ENCODE data around the gene EHMT2.
"Not testable (repeated sequence)": the region's sequence is repeated elsewhere in the genome, so short reads cannot be mapped to it uniquely, and the experiment has no call there.

EHMT2 gene

GRCh38 chr6:31918069-31918720 is 20.7 kb upstream of the EHMT2 start:
- Histone ChIP-seq H3K4me3 (no peak overlapping the region), H3K27ac (no peak overlapping the region)

GRCh38 chr6:31915756-31916155 is 18.3 kb upstream of the EHMT2 start:
- Histone ChIP-seq H3K27ac (no peak overlapping the region), H3K4me3 (no peak overlapping the region)

- Histone ChIP-seq H3K4me3 (no peak overlapping the region), H3K27ac (no peak overlapping the region)
Measured at GRCh38 chr6:31915351-31915750, 17.9 kb upstream of the EHMT2 start.

- Histone ChIP-seq H3K4me3 (no peak overlapping the region), H3K27ac (peak overlapping the region in 1 of 21 experiments; percentile 44)
Measured at GRCh38 chr6:31911826-31912585, 14.5 kb upstream of the EHMT2 start.

GRCh38 chr6:31909298-31909697 is 11.8 kb upstream of the EHMT2 start:
- H3K27ac ChIP-seq, H3K4me3 ChIP-seq: not testable (repeated sequence)

GRCh38 chr6:31908791-31909190 is 11.3 kb upstream of the EHMT2 start:
- H3K27ac ChIP-seq, result no peak overlapping the region
- no peak overlapping the region for H3K4me3 ChIP-seq

GRCh38 chr6:31908255-31908654 is 10.8 kb upstream of the EHMT2 start:
- not testable (repeated sequence) for H3K4me3 ChIP-seq, H3K27ac ChIP-seq

- H3K4me3 ChIP-seq, result no peak overlapping the region
- no peak overlapping the region for H3K27ac ChIP-seq
Measured at GRCh38 chr6:31907158-31907813, 9.8 kb upstream of the EHMT2 start.

- not testable (repeated sequence) for H3K27ac ChIP-seq, H3K4me3 ChIP-seq
Measured at GRCh38 chr6:31906727-31907126, 9.2 kb upstream of the EHMT2 start.

- H3K27ac ChIP-seq, result no peak overlapping the region
- no peak overlapping the region for H3K4me3 ChIP-seq
Measured at GRCh38 chr6:31906122-31906521, 8.6 kb upstream of the EHMT2 start.

- H3K4me3 ChIP-seq, result no peak overlapping the region
- no peak overlapping the region for H3K27ac ChIP-seq
Measured at GRCh38 chr6:31905041-31905440, 7.5 kb upstream of the EHMT2 start.

GRCh38 chr6:31903957-31904356 is 6.5 kb upstream of the EHMT2 start:
- H3K27ac ChIP-seq, result no peak overlapping the region
- no peak overlapping the region for H3K4me3 ChIP-seq

GRCh38 chr6:31901953-31902643 is 4.6 kb upstream of the EHMT2 start, which contains the start of gene ZBTB12:
TSS of gene ZBTB12 (minus strand) at chr6:31902086. CDS start at chr6:31901305, 781 bp downstream.
- Histone ChIP-seq H3K4me3 (peak within 1 kb of the TSS; percentile 45 to 67 (median 57)), H3K27ac (peak within 1 kb of the TSS; percentile 19 to 91 (median 75))

GRCh38 chr6:31901415-31901952 is 4.0 kb upstream of the EHMT2 start:
- Histone ChIP-seq H3K4me3 (peak overlapping the region; percentile 45 to 67 (median 57)), H3K27ac (peak overlapping the region in 19 of 21 experiments; percentile 37 to 91 (median 76))

- peak overlapping the region in 17 of 21 experiments; percentile 37 to 91 (median 80) for H3K27ac ChIP-seq
- peak overlapping the region; percentile 45 to 67 (median 57) for H3K4me3 ChIP-seq
Measured at GRCh38 chr6:31900917-31901414, 3.5 kb upstream of the EHMT2 start.

- H3K4me3 ChIP-seq, result no peak overlapping the region
- peak overlapping the region in 2 of 21 experiments; percentile 17 to 37 for H3K27ac ChIP-seq
Measured at GRCh38 chr6:31899882-31900722, 2.6 kb upstream of the EHMT2 start.

- Histone ChIP-seq H3K27ac (no peak overlapping the region), H3K4me3 (no peak overlapping the region)
Measured at GRCh38 chr6:31899215-31899614, 1.7 kb upstream of the EHMT2 start.

- Histone ChIP-seq H3K27ac (peak overlapping the region in 20 of 21 experiments; percentile 2 to 94 (median 84)), H3K4me3 (peak overlapping the region; percentile 67 to 96 (median 93))
Measured at GRCh38 chr6:31898383-31899011, 999 bp upstream of the EHMT2 start.

All from skin epidermis (tissue), 12 donors.